ENCODE measurements around the gene TRAF3.
A peak's percentile ranks its signal among the peaks of the same experiment; 100 is the strongest.
"Not testable (repeated sequence)": the region's sequence is repeated elsewhere in the genome, so short reads cannot be mapped to it uniquely, and the experiment has no call there.

TRAF3 gene

DNA sequence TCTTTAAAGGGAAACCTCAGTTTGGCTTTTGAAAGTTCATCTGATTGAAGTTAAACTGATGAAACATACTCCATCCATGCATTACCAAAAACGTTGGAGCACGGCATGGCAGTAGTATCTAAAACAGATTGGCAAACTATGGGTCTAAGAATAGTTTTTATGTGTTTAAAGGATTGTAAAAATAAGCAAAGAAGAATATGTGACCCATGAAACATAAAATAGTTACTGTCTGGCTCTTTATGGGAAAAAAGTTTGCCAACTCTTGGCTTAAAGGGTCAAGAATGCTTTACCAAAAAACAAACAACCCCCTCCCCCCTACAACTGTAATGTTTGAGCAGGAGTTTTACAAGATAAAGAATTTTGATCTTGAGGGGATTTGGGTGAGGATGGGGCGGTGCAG lies 32.6 kb downstream of the TRAF3 start:
- DNase-seq, result no peak

GRCh38 chr14:102810523-102810922 lies 33.3 kb downstream of the TRAF3 start:
- DNase-seq, result no peak

DNA sequence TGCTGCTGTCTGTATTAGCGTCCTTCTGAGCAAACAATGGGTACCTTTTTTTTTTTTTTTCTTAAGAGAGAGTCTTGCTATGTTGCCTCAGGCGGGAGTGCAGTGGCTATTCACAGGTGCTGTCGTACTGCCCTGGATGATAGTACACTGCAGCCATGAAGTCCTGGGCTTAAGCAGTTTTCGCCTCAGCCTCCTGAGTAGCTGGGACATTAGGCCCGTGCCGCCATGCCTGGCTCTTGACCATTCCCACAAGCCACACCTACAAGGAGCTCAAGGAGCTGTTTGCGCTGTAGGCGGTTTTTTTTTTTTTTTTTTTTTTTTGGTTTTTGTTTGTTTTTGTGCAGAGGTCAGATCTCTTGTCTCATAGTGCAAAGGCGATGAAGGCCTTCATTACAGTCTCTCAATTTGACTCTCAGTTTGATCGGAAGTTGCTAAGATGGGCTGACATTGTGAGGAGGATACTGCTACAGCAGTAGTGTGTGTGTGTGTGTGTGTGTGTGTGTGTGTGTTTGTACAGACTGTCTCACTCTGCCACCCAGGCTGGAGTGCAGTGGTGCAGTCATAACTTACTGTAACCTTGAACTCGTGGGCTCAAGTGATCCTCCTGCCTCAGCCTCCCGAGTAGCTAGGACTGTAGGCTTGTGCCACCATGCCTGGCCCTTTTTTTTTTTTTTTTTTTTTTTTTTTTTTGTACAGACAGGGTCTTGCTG lies 34.2 kb downstream of the TRAF3 start:
- DNase-seq, result no peak

DNA sequence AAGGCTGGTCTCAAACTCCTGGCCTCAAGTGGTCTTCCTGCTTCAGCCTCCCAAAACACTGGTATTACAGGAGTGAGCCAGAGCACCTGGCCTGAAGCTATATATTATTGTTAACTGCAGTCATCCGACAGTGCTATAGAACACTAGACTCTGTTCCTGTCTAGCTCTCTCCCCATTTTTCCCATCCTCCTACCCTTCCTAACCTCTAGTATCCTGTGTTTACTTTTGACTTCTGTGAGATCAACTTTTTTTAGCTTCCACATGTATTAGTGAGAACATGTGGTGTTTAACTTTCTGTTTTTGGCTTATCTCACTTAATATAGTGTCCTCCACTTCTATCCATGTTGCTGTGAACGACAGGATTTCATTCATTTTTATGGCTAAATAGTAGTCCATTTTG lies 34.7 kb downstream of the TRAF3 start:
- no peak for DNase-seq

DNA sequence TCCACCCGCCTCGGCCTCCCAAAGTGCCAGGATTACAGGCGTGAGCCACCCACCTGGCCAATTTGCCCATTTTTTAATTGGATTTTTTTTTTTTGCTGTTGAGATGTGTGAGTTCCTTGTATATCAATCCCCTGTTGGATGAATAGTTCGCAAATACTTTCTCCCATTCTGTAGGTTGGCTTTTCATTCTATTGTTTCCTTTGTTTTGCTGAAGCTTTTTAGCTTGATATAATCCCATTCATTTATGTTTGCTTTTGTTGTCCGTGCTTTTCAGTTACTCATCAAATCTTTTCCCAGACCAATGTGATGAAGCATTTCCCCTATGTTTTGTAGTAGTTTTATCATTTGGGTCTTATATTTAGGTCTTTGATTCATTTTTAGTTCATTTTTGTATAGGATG lies 36.4 kb downstream of the TRAF3 start:
- DNase-seq, result no peak

DNA sequence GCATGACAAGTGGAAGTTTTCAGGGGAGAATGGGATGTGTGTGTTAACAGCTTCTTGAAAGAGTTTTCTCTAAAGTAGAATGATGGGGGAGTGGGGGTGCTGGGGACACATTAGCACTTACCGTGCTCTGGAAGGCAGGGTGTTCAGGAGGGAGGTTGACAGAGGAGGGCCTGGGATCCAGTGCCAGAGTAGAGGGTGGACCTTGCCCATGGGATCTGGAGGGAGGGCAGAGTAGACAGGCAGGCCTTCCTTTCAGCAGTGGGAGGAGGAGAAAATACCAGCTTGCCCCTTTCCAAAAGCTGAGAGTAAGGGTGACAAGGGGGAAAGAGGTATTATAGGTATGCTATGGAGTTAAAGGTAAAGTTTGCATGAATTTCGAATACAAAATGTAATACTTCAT lies 40.1 kb downstream of the TRAF3 start:
- DNase-seq, result no peak

GRCh38 chr14:102817942-102818940 lies 41.0 kb downstream of the TRAF3 start:
- DNase-seq, result no peak

DNA sequence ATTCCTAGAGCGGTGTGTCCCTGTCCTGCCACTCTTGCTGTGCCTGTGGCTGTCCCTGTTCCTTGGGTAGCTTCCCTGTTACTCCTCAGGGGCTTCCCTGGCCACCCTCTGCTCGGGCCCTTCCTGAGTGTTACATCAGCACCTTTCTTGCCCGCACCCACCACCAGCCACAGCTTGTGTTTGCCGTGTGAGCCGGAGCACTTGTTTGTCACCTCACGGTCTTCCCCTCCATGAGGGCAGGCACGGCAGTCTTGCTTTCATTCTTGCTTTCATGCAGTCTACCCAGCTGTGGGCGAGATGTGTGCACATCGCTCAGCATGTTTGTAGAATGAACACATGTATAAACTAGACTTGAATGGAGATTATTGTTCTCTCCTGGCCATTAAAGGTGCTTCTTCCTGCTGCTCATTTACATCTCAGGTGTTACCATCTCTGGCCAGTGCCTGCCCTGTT lies 42.0 kb downstream of the TRAF3 start:
- DNase-seq, result no peak

- no peak for DNase-seq
These were observed 42.6 kb downstream of the TRAF3 start for GRCh38 chr14:102819747-102820330.

DNA sequence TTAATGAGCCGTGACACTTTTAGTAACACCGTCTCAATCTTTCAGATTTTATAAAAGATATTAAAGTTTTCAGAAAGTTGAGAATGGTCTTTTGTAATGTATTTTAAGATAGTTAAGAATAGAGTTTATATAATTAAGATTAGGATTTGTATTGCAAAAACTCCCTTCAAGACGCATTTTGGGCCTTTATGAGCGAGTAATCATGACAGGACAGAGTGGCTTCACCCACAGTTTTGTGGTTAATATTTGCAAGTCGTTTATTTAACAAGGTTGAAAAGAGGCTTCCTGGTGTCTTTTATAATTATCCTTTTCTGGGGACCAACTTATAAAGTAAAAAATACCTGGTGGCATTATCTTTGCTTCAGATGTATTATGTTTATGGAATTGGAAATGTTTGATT lies 44.0 kb downstream of the TRAF3 start:
- no peak for DNase-seq

DNA sequence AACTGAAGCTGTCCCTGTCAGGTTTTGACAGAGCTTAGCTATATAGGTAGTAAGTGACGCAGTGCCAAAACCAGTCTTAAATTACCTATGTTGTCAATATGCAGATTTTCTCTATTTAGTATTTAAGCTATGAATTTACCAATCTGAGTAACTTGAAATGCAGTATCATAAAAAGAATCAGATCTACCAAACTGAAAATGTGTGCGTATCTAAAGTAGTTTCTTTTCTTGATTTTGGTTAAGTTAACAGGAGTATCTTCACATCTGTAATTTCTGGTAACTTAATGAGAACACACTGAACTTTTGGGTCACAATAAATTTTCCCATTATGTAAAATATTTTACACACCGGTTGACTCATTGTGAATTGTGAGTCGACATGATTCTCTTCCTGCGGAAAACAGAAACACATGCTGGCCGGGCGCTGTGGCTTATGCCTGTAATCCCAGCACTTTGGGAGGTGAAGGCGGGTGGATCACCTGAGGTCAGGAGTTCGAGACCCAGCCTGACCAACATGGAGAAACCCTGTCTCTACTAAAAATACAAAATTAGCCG lies 45.1 kb downstream of the TRAF3 start:
- no peak for DNase-seq

GRCh38 chr14:102822887-102823286 lies 45.6 kb downstream of the TRAF3 start:
- DNase-seq, result not testable (repeated sequence)

DNA sequence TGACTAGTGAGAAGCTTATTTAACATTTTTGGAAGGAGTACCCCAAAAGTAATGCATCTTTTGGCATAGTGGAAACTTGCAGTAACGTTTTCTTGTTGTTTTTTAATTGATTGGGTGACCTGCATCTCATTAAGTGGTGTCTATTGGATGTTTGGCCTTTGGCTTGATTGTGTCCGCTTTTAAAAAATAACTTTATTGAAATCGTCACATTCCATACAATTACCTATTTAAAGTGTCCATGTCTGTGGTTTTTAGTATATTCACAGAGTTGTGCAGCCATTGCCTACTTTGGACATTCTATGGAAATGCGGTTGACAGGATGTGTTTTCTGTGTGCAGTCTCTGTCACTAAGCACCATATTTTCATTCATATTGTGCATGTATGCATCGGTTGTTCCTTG lies 46.3 kb downstream of the TRAF3 start:
- no peak for DNase-seq

GRCh38 chr14:102824832-102825231 lies 47.6 kb downstream of the TRAF3 start:
- DNase-seq, result no peak

GRCh38 chr14:102825307-102826095 lies 48.3 kb downstream of the TRAF3 start:
- no peak for DNase-seq

GRCh38 chr14:102826161-102826560 lies 48.9 kb downstream of the TRAF3 start:
- DNase-seq, result no peak

DNA sequence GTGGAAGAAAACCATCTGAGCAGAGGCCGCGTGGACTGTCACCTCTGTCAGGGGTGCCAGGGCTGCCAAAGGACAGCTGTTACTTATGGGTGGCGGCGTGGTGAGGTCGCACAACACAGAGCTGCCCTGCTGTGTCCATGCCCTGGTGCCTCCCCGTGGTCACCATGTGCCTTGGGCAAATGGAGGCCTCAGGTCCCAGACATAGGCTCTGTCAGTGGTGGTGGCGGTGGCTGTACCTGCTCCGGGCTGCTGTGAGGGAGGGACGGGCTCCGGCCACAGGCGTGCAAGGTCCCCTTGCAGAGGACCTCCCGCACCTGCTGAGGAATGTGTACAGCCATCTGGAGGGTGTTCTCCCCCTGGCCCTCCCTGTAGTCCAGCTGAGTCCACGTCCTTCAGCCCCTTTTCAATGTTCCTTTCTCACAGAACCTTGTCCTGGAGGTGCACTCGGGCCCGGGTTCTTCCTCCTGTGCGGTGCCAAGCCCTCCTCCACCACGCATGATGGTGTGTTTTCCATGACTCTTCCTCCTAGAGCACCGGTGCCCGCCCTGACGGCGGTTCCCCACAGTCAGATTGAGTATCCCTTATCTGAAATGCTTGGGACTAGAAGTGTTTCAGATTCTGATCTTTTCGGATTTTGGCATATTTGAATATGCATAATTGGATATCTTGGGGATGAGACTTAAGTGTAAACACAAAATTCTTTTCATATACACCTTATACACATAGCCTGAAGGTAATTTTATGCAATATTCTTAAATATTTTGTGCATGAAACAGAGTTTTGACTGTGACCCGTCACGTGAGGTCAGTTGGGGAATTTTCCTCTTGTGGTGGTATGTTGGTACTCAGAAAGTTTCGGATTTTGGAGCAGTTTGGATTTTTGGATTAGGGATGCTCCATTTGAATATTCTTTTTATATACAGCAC lies 49.8 kb downstream of the TRAF3 start:
- no peak for DNase-seq

GRCh38 chr14:102827716-102828115 lies 50.5 kb downstream of the TRAF3 start:
- no peak for DNase-seq

DNA sequence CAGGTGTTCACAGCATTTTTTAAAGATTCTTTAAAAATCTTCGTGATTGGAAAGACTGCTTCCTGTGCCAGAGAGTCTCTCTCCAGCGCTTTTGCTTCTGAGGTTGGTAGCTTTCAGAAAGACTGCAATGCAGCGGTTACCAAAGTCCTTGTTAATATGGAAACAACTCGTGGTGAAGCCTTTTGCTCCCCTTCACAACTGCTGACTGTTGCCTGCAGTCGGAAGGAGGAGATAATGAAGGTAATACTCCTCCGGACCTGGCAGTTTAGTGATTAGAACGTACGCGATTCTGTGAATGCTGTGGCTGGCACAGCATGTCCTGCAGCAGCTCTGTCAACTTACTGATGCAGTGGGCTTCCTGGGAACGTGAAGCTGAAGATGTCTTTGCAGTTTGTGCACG lies 50.9 kb downstream of the TRAF3 start:
- DNase-seq, result peak; percentile 17

DNA sequence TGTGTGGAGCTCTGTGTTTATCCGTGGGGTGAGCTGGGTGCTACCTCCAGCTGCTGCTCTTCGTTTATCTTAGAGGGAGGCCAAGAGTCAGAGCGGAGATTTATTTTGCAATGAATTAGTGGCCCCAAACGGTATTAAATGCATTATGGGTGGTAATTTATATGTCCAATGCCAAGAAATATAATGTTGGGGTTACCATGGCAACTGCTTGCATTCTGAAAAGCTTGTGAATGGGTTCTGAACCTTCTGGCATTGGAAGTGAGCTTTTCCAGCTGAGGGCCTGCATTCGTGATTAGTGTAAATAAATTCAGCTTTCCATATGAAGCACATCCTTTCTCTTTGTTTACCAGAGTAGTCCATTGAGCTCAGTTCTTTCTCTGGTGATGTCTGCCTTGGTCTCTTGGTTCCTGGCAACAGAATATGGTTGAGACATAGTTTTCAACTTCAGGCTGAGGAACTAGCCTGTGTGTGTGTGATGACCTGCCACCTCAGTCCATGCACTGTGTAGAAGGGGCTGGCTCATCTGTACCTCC lies 51.8 kb downstream of the TRAF3 start:
- DNase-seq, result no peak

- no peak for DNase-seq
These were observed 53.3 kb downstream of the TRAF3 start for GRCh38 chr14:102830474-102831045.
